ENCODE data around the gene PLA1A.

DNA sequence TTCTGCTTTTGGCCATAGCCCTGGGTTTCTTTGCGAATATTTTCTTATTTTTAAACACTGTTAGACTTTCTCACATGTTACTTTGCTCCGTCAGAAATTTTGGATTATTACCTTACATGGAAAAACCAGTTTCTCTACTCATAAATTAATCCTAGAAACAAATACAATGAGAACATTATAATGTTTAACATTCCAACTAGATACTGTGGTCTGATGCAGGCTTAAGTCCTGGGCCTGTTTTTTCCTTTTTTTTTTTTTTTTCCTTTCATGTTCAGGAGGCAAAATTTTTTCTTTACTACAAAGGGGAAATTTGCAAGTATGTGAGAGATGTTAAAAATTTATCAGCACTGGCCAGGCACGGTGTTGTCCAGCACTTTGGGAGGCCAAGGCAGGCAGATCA lies 33.8 kb downstream of the PLA1A start:
- TF ChIP-seq, protein P1, sequence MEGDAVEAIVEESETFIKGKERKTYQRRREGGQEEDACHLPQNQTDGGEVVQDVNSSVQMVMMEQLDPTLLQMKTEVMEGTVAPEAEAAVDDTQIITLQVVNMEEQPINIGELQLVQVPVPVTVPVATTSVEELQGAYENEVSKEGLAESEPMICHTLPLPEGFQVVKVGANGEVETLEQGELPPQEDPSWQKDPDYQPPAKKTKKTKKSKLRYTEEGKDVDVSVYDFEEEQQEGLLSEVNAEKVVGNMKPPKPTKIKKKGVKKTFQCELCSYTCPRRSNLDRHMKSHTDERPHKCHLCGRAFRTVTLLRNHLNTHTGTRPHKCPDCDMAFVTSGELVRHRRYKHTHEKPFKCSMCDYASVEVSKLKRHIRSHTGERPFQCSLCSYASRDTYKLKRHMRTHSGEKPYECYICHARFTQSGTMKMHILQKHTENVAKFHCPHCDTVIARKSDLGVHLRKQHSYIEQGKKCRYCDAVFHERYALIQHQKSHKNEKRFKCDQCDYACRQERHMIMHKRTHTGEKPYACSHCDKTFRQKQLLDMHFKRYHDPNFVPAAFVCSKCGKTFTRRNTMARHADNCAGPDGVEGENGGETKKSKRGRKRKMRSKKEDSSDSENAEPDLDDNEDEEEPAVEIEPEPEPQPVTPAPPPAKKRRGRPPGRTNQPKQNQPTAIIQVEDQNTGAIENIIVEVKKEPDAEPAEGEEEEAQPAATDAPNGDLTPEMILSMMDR (IDR thresholded peaks at IDR 0.05; ENCODE audit: low read depth, low read length) = no peak
- no peak for TF ChIP-seq POLR2A (IDR thresholded peaks at IDR 0.05; ENCODE audit: extremely low read depth, insufficient read length)
